Neural progenitor cell (in vitro differentiated cells): ENCODE data around the gene HSD17B7.

Experiments
- CTCF ChIP-seq: fragments of 200-600 bp; sonication (generic); IDR thresholded peaks from 2 replicates; pipeline ENCODE4 v1.5.1; 2017; ENCODE audit warnings: antibody characterized with exemption, mild to moderate bottlenecking
- EZH2 ChIP-seq: fragments of 200-600 bp; sonication (generic); IDR thresholded peaks from 2 replicates; pipeline ENCODE4 v1.6.1; 2017; ENCODE audit warnings: antibody characterized with exemption, mild to moderate bottlenecking, moderate library complexity
- EZH2phosphoT487 ChIP-seq: fragments of 200-600 bp; sonication (generic); IDR thresholded peaks from 2 replicates; pipeline ENCODE4 v1.6.1; 2017; ENCODE audit warnings: antibody characterized with exemption

GRCh38 chr1:162840250-162840839 is 49.8 kb downstream of the HSD17B7 start:
- TF ChIP-seq CTCF = no peak
- no peak for TF ChIP-seq EZH2phosphoT487
- no peak for TF ChIP-seq EZH2
